Endothelial cell of umbilical vein (primary cell): ENCODE results near the gene ACER3. TPM values are rescaled to one million over a fixed set of nuclear protein-coding genes. Genes with fewer than 3 reads are reported as not detected.
"Not testable (repeated sequence)": the region's sequence is repeated elsewhere in the genome, so short reads cannot be mapped to it uniquely, and the experiment has no call there.

Experiments used
- BruUV-seq: library from RNA; stranded (reverse); fragments of 400-500 nt; replicated peaks from 2 replicates; lab custom pipeline; 2021; lab: Mats Ljungman, UMichigan
- CTCF ChIA-PET: fragments of 300-600, 350-600 bp; sonication (Branson Sonifier 250); formaldehyde crosslinking; loops from one replicate; lab custom pipeline; 2021; ENCODE audit warnings: antibody characterized with exemption, inconsistent platforms; lab: Charles Lee
- POLR2A ChIA-PET: fragments of 300-600, 350-600 bp; sonication (Branson Sonifier 250); formaldehyde crosslinking; loops from one replicate; lab custom pipeline; 2021; ENCODE audit warnings: antibody characterized with exemption, inconsistent platforms; lab: Charles Lee
- DNase-seq: peaks from one replicate; pipeline ENCODE4 v3.0.0-alpha.2; 2011; ENCODE audit warnings: low read depth, low spot score
- FAIRE-seq: peaks from 2 replicates; lab custom pipeline; 2011; peaks lifted over from hg19 to GRCh38; lab: Jason Lieb, UNC
- H2AFZ ChIP-seq: 2 replicates; pipeline ENCODE4 v1.6.0; 2012; ENCODE audit warnings: low read depth, low read length, control low read depth, inconsistent platforms
- H3K27ac ChIP-seq: 2 replicates; pipeline ENCODE4 v1.5.1; 2011; ENCODE audit warnings: low read depth, mild to moderate bottlenecking, control low read depth, low read length, moderate library complexity; ENCODE audit not compliant: insufficient read depth
- H3K27me3 ChIP-seq, 2 experiments: 2 replicates each; pipeline versions ENCODE4 v1.6.0 to v1.6.1; 2011; ENCODE audit warnings: low read length in 2 of 2, mixed read lengths in 1 of 2; ENCODE audit not compliant: control insufficient read depth in 2 of 2, insufficient read depth in 2 of 2
- H3K36me3 ChIP-seq, 2 experiments: 2 replicates in 1 of 2; 3 replicates in 1 of 2; pipeline ENCODE4 v1.5.1; 2011; ENCODE audit warnings: low read length in 2 of 2, mild to moderate bottlenecking in 1 of 2, moderate library complexity in 1 of 2; ENCODE audit not compliant: control insufficient read depth in 2 of 2, insufficient read depth in 2 of 2; ENCODE audit errors: extremely low read depth in 1 of 2
- H3K4me1 ChIP-seq: 3 replicates; pipeline ENCODE4 v1.5.1; 2011; ENCODE audit warnings: mild to moderate bottlenecking, low read length; ENCODE audit not compliant: control insufficient read depth, insufficient read depth; ENCODE audit errors: extremely low read depth
- H3K4me2 ChIP-seq: 2 replicates; pipeline ENCODE4 v1.6.1; 2011; ENCODE audit warnings: low read length, control low read depth, mixed read lengths; ENCODE audit not compliant: insufficient read depth
- H3K4me3 ChIP-seq, 3 experiments: fragments of 200-600 bp in 1 of 3; sonication (generic), shearing (Covaris generic) in 1 of 3; replicated peaks in 1 of 3; 2 replicates each; pipeline ENCODE4 v1.5.1; 2011 to 2016; ENCODE audit warnings: control low read depth in 3 of 3, low read length in 3 of 3, mild to moderate bottlenecking in 2 of 3, inconsistent platforms in 1 of 3, low read depth in 1 of 3, moderate library complexity in 1 of 3; ENCODE audit not compliant: insufficient read depth in 1 of 3
- H3K79me2 ChIP-seq: 2 replicates; pipeline ENCODE4 v1.6.0; 2012; ENCODE audit warnings: low read length, inconsistent platforms; ENCODE audit not compliant: control insufficient read depth, insufficient read depth
- H3K9ac ChIP-seq: replicated peaks from 2 replicates; pipeline ENCODE3; 2011; ENCODE audit warnings: low read length, control low read depth; ENCODE audit not compliant: insufficient read depth; ENCODE audit errors: extremely low read depth
- H3K9me1 ChIP-seq: replicated peaks from 3 replicates; pipeline ENCODE4 v1.6.0; 2011; ENCODE audit warnings: mild to moderate bottlenecking, low read length; ENCODE audit not compliant: control insufficient read depth, insufficient read depth; ENCODE audit errors: extremely low read depth
- H3K9me3 ChIP-seq: replicated peaks from 2 replicates; pipeline ENCODE4 v1.5.1; 2012; ENCODE audit warnings: low read length, inconsistent platforms; ENCODE audit not compliant: control insufficient read depth, insufficient read depth
- H4K20me1 ChIP-seq: replicated peaks from 2 replicates; pipeline ENCODE3; 2011; ENCODE audit warnings: mild to moderate bottlenecking, low read length; ENCODE audit not compliant: control insufficient read depth, insufficient read depth; ENCODE audit errors: extremely low read depth
- EZH2 ChIP-seq: IDR thresholded peaks from 2 replicates; pipeline ENCODE4 v1.6.1; 2012; ENCODE audit warnings: borderline replicate concordance, low read depth, mild to moderate bottlenecking, moderate library complexity, low read length, inconsistent platforms; ENCODE audit not compliant: severe bottlenecking
- GATA2 ChIP-seq: IDR thresholded peaks from 2 replicates; pipeline ENCODE4 v1.7.0; 2011; ENCODE audit warnings: low read depth, mild to moderate bottlenecking, moderate library complexity, mixed read lengths, low read length; ENCODE audit not compliant: insufficient read length, insufficient read depth
- JUN ChIP-seq: IDR thresholded peaks from 2 replicates; pipeline ENCODE4 v1.6.1; 2011; ENCODE audit warnings: borderline replicate concordance, low read depth; ENCODE audit not compliant: insufficient read length, insufficient read depth
- MYC ChIP-seq: IDR thresholded peaks from one replicate; pipeline ENCODE4 v1.6.1; 2011; ENCODE audit warnings: mild to moderate bottlenecking, low read depth, low read length
- POLR2A ChIP-seq: IDR thresholded peaks from 2 replicates; pipeline ENCODE4 v1.6.1; 2012; ENCODE audit warnings: low read depth, mild to moderate bottlenecking, control low read depth, low read length
- POLR2AphosphoS5 ChIP-seq: IDR thresholded peaks from 2 replicates; pipeline ENCODE4 v1.6.1; 2012; ENCODE audit warnings: low read depth, mild to moderate bottlenecking, control low read depth, low read length, moderate library complexity; ENCODE audit not compliant: insufficient read depth
- dilution Hi-C: fragments of 300-500 bp; cut with MboI; formaldehyde crosslinking; loops from one replicate; pipeline ENCODE4 v1.15.0; 2019; ENCODE audit warnings: low sequenced_read_pairs; ENCODE audit not compliant: extremely low pct_ligation_motif_present
- intact Hi-C: fragments of 100-400 bp; cut with micrococcal nuclease; formaldehyde crosslinking; loops from one replicate; pipeline ENCODE4 v1.10.0; 2022
- polyA plus RNA-seq, 4 experiments: library from polyadenylated mRNA; depleted of rRNA in 3 of 4; stranded (reverse) in 3 of 4; unstranded in 1 of 4; fragments of >200 nt; gene quantifications; 2 replicates each; pipeline versions ENCODE4 v1.2.1 to v1.2.3, GENCODE V29; 2011 to 2012; ENCODE audit warnings: missing spikeins in 1 of 4
- total RNA-seq: library from RNA; stranded (reverse); gene quantifications from 2 replicates; pipeline ENCODE4 v1.2.3, GENCODE V29; 2021
- TF ChIP-seq, protein P1 (sequence below), 2 donors: IDR thresholded peaks; 1 replicate in 1 of 2; 2 replicates in 1 of 2; pipeline ENCODE4 v1.5.1; 2011; ENCODE audit warnings: low read length in 2 of 2, mild to moderate bottlenecking in 2 of 2, moderate library complexity in 2 of 2, control low read depth in 1 of 2, inconsistent platforms in 1 of 2, low read depth in 1 of 2; ENCODE audit not compliant: insufficient read depth in 1 of 2; ENCODE audit errors: extremely low read depth in 1 of 2

The ACER3 gene
- total and polyA plus RNA-seq, 2 donors (not counting 3 experiments of a cell fraction or from before 2014, with no cell fraction given) = 9.9 to 31.6 TPM

DNA sequence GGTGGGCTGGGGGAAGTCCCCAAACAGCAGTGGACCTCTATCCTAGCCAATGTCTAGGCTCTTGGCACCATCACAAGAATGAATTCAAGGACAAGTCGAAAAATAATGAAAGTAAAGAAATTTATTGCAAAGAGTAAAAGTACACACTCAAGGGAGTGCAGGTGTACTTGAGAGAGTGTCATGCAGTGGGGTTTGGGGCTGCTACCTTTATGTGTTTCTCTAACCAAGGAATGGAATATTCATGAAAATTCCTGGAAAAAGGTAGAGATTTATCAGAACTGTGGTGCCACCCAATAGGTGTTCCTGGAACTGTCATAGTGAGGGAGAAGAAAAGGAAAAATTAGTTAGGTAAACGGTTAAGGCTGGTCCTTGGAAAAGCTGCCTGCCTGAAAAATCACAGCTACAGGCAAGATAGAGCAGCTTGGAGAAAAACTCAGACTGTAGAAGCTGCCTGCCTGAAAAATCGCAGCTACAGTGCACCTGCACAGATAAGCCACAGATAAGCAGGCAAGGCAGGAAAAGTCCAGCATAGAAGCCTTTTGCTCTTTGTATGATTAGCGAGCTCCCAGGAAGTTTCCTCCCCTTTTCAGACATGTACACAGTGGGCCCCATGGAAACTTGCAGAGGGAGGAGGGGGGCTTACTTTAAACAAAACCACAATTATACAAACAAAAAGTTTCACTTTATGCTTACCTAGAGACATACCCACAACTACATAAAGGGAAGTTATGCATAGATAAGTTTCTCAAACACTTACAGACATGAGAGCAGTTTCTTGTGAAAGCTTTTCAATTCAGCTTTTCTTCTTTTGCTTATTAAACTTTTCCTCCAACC is 102.1 kb downstream of the ACER3 start:
- Histone ChIP-seq H3K9me3 (no peaks in the 10 kb centered on the region), H3K4me1 (no peaks in the 10 kb centered on the region), H3K27me3 (no peaks in the 10 kb centered on the region), H3K9ac (no peak overlapping the region), H3K9me1 (no peaks in the 10 kb centered on the region), H3K27ac (no peak overlapping the region), H4K20me1 (no peaks in the 10 kb centered on the region), H3K36me3 (peaks cover 0 to 4% of the 10 kb centered on the region in 2 experiments), H3K79me2 (no peaks in the 10 kb centered on the region), H2AFZ (no peak overlapping the region), H3K4me3 (no peak overlapping the region), H3K4me2 (no peak overlapping the region)
- CTCF ChIA-PET = no interaction called here
- DNase-seq = no peak
- dilution Hi-C loops = no loop called here
- BruUV-seq = no TSS peak
- intact Hi-C loops = no loop called here
- POLR2A ChIA-PET = no interaction called here
- TF ChIP-seq GATA2 (no peak), JUN (no peak), MYC (no peak), POLR2A (no peak), EZH2 (no peak), POLR2AphosphoS5 (no peak)
- TF ChIP-seq, protein P1, sequence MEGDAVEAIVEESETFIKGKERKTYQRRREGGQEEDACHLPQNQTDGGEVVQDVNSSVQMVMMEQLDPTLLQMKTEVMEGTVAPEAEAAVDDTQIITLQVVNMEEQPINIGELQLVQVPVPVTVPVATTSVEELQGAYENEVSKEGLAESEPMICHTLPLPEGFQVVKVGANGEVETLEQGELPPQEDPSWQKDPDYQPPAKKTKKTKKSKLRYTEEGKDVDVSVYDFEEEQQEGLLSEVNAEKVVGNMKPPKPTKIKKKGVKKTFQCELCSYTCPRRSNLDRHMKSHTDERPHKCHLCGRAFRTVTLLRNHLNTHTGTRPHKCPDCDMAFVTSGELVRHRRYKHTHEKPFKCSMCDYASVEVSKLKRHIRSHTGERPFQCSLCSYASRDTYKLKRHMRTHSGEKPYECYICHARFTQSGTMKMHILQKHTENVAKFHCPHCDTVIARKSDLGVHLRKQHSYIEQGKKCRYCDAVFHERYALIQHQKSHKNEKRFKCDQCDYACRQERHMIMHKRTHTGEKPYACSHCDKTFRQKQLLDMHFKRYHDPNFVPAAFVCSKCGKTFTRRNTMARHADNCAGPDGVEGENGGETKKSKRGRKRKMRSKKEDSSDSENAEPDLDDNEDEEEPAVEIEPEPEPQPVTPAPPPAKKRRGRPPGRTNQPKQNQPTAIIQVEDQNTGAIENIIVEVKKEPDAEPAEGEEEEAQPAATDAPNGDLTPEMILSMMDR (IDR thresholded peaks at IDR 0.05; ENCODE audit: extremely low read depth in 1 of 2, insufficient read depth in 1 of 2, low read depth in 1 of 2, low read length in 2 of 2) = no peak
- FAIRE-seq = no peak

- BruUV-seq, H3K9ac ChIP-seq, H3K9me3 ChIP-seq, H3K4me3 ChIP-seq, H3K36me3 ChIP-seq, H3K9me1 ChIP-seq, H3K4me2 ChIP-seq, dilution Hi-C loops, intact Hi-C loops, DNase-seq, H3K4me1 ChIP-seq, CTCF ChIA-PET, POLR2A ChIA-PET, FAIRE-seq, H3K27me3 ChIP-seq, H4K20me1 ChIP-seq, H2AFZ ChIP-seq, H3K79me2 ChIP-seq, H3K27ac ChIP-seq: not testable (repeated sequence)
These were observed 102.9 kb downstream of the ACER3 start for GRCh38 chr11:76963417-76964168.
